ENCODE data around the gene PHLDA3.

DNA sequence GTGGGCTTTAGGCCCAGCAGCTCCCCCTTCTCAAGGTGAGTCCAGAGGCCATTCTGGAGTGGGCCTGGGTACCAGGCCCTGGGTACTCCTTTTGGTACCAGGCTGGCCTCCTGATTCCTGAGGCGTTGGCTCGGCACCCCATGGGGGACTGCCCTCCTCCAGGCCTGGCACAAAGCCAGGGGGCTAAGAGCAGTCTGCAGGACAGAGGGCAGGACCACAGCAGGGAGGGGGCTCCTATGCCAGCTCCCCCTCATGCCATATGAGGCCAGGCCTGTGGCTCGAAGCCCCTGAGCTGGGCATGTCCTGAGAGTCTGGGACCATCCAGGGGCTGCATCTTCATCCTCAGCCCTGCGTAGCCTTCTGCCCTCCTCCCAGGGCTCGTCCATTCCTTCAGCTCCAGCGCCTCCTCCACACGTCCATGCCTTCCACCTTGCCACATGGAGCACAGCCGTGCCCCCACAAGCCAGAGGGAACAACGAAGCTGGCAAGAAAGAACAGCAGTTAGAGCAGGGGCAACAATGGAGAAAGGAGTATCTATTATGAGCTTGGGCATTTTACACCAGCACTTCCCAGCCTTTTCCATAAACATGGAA, 3.2 kb downstream of the PHLDA3 start:
- TF ChIP-seq POLR2A (IDR thresholded peaks at IDR 0.05): no peak
- TF ChIP-seq, protein P1, sequence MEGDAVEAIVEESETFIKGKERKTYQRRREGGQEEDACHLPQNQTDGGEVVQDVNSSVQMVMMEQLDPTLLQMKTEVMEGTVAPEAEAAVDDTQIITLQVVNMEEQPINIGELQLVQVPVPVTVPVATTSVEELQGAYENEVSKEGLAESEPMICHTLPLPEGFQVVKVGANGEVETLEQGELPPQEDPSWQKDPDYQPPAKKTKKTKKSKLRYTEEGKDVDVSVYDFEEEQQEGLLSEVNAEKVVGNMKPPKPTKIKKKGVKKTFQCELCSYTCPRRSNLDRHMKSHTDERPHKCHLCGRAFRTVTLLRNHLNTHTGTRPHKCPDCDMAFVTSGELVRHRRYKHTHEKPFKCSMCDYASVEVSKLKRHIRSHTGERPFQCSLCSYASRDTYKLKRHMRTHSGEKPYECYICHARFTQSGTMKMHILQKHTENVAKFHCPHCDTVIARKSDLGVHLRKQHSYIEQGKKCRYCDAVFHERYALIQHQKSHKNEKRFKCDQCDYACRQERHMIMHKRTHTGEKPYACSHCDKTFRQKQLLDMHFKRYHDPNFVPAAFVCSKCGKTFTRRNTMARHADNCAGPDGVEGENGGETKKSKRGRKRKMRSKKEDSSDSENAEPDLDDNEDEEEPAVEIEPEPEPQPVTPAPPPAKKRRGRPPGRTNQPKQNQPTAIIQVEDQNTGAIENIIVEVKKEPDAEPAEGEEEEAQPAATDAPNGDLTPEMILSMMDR (IDR thresholded peaks at IDR 0.05): no peak
